ENCODE data around the gene UBE3A.
"Not testable (repeated sequence)": the region's sequence is repeated elsewhere in the genome, so short reads cannot be mapped to it uniquely, and the experiment has no call there.

Gene UBE3A

GRCh38 chr15:25437777-25438600, 835 bp downstream of the UBE3A start:
- peak; percentile 17 to 43 (median 34) for DNase-seq (ENCODE audit: low read depth in 3 of 3)

GRCh38 chr15:25436707-25437106, 2.1 kb downstream of the UBE3A start:
- no peak for DNase-seq (ENCODE audit: low read depth in 3 of 3)

- no peak for DNase-seq (ENCODE audit: low read depth in 3 of 3)
Measured at GRCh38 chr15:25435474-25436243, 3.2 kb downstream of the UBE3A start.

- no peak for DNase-seq (ENCODE audit: low read depth in 3 of 3)
Measured at GRCh38 chr15:25433118-25433865, 5.5 kb downstream of the UBE3A start.

GRCh38 chr15:25431836-25432561, 6.8 kb downstream of the UBE3A start:
- no peak for DNase-seq (ENCODE audit: low read depth in 3 of 3)

- no peak for DNase-seq (ENCODE audit: low read depth in 3 of 3)
Measured at GRCh38 chr15:25427861-25428260, 11.0 kb downstream of the UBE3A start.

- DNase-seq (ENCODE audit: low read depth in 3 of 3), result no peak
Measured at GRCh38 chr15:25426896-25427610, 11.8 kb downstream of the UBE3A start.

GRCh38 chr15:25424073-25424472, 14.8 kb downstream of the UBE3A start:
- DNase-seq (ENCODE audit: low read depth in 3 of 3), result no peak

- DNase-seq (ENCODE audit: low read depth in 3 of 3), result no peak
Measured at GRCh38 chr15:25422021-25422420, 16.8 kb downstream of the UBE3A start.

- no peak for DNase-seq (ENCODE audit: low read depth in 3 of 3)
Measured at GRCh38 chr15:25418202-25418601, 20.6 kb downstream of the UBE3A start.

- DNase-seq (ENCODE audit: low read depth in 3 of 3), result no peak
Measured at GRCh38 chr15:25417604-25418003, 21.2 kb downstream of the UBE3A start.

GRCh38 chr15:25416693-25417092, 22.1 kb downstream of the UBE3A start:
- no peak for DNase-seq (ENCODE audit: low read depth in 3 of 3)

GRCh38 chr15:25415707-25416106, 23.1 kb downstream of the UBE3A start:
- DNase-seq (ENCODE audit: low read depth in 3 of 3), result no peak

GRCh38 chr15:25415217-25415616, 23.6 kb downstream of the UBE3A start:
- DNase-seq (ENCODE audit: low read depth in 3 of 3), result no peak

- no peak for DNase-seq (ENCODE audit: low read depth in 3 of 3)
Measured at GRCh38 chr15:25410649-25411048, 28.2 kb downstream of the UBE3A start.

GRCh38 chr15:25409731-25410130, 29.1 kb downstream of the UBE3A start:
- DNase-seq (ENCODE audit: low read depth in 3 of 3), result not testable (repeated sequence)

GRCh38 chr15:25408929-25409328, 29.9 kb downstream of the UBE3A start:
- DNase-seq (ENCODE audit: low read depth in 3 of 3), result no peak

GRCh38 chr15:25408428-25408827, 30.4 kb downstream of the UBE3A start:
- DNase-seq (ENCODE audit: low read depth in 3 of 3), result no peak

GRCh38 chr15:25407950-25408349, 30.9 kb downstream of the UBE3A start:
- DNase-seq (ENCODE audit: low read depth in 3 of 3), result no peak

GRCh38 chr15:25406846-25407245, 32.0 kb downstream of the UBE3A start:
- no peak for DNase-seq (ENCODE audit: low read depth in 3 of 3)

- no peak for DNase-seq (ENCODE audit: low read depth in 3 of 3)
Measured at GRCh38 chr15:25406261-25406660, 32.6 kb downstream of the UBE3A start.

Measured in stimulated activated CD4-positive, alpha-beta T cell treated with anti-CD3 and anti-CD28 coated beads, TNF-alpha, amount 100 ng/mL, for 4 hours (primary cell).